Activated CD8-positive, alpha-beta memory T cell treated with anti-CD3 and anti-CD28 coated beads for 4 hours (primary cell): ENCODE results near the gene KRT16.
"Not testable (repeated sequence)": the region's sequence is repeated elsewhere in the genome, so short reads cannot be mapped to it uniquely, and the experiment has no call there.

Experiments used
- DNase-seq, 2 donors: peaks; one replicate each; pipeline ENCODE4 v3.0.0-alpha.2; 2020; ENCODE audit warnings: low read depth in 2 of 2

The KRT16 gene

DNA sequence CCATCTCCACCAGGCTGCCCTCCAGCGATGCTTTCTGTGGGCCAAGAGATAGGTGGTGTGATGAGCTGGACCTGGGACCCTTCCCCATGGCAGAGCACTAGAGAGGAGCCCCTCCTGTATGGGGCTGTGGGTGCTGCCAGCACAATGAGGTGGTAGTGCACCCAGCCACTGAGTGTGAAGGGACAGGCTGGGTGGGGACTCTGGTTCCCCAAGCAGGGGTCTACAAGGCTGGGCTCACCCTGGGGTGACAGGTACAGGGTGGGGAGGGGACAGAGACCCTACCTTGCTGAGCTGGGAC, 15.5 kb upstream of the KRT16 start:
- DNase-seq, result not testable (repeated sequence)

GRCh38 chr17:41627316-41628072, 14.9 kb upstream of the KRT16 start:
- no peak for DNase-seq

DNA sequence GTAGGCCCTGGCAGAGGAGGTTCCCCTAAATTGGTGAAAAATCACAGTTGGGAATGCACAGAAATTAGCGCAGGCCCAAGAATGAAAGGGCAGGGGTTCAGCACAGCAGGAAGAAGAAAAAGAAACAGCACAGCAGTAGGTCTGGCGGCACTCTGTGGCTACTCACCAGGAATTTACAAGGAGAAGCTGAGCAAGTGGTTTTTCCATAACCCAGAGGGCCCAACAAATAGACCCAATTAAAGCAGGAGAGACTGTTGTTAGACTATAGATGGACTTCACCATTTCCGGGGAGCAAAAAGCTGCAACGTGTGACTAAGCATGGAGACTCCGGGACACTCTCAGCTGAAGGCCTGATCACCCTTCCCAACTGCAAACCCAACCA, 14.3 kb upstream of the KRT16 start:
- DNase-seq, result not testable (repeated sequence)

DNA sequence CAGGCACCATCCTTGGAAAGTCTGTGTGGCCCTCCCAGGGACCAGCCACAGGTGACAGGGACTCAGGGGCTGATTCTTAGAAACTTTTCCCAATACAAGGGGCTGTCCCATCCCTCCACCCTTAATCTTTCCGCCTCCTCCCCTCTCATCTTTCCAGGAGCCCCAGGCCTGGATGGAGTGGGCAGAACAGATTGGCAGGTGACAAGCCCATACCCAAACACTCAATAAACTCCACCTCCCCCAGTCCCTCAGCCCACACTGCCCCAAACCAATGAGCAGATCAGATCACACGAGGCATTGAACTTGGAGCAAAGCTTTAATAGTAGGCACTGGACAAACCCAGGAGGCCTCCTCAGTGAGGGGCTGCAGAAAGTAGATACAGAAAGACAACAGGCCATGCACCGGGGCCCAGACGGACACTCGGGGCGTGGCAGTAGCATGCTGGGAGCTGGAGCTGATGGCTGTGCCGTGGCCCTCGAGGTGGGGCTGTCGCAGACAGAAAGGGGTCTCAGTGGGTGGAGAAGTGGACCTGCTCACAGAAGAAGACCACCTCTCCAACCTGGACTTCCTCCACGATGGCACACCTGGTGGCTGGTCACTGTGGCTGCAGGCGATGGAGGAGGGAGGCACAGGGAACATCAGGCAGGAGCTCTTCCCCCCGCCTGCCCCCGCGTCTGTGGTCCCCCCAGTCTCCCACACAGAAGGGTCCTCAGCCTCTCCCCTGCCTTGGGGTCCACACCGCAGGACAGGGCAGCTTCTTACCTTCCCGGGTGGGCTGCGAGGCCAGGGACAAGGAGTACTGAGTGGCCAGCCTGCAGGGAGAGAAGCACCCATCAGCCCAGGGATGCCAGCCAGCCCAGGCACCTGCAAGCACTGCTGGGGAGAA, 13.7 kb upstream of the KRT16 start:
- DNase-seq, result not testable (repeated sequence)

- no peak for DNase-seq
Measured at GRCh38 chr17:41625602-41626001, 13.0 kb upstream of the KRT16 start.

GRCh38 chr17:41624208-41625101, 11.9 kb upstream of the KRT16 start, which contains the start of gene KRT17:
Gene KRT17 (minus strand): TSS chr17:41624575. CDS start chr17:41624509, 66 bp downstream.
- DNase-seq, result no peak

DNA sequence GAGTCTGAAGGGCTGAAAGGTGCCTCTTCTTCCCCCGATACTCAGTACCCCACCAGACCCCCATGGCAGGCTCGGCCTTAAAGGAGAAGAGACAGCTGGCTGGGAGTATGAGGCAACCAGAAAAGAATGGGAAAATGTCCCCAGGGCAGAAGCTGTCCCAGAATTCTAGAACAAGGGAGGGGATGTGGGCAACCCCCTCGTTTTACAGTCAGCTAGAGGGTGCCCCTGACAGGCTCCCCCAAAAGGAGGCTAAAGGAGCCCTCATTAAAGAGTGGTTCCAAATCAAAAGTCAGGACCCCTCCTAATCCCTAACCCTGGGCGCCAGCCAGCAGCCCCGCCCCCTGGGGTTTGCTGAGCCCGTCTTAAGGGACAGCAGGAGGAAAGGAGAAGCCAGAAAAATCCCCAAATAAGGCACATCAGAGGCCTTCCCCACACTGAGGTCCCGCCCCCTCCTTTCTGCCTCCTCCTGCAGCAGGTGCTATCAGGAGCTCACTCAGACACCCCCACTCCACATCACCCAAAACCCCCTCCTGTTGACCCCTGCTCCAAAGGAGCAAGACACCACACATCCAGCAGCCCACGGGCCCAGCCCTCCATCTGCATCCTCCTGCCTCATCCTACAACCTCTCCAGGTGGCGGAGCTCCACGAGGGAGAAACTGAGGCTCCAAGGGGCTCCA, 10.8 kb upstream of the KRT16 start:
- not testable (repeated sequence) for DNase-seq

GRCh38 chr17:41622340-41623183, 10.0 kb upstream of the KRT16 start:
- DNase-seq, result not testable (repeated sequence)

DNA sequence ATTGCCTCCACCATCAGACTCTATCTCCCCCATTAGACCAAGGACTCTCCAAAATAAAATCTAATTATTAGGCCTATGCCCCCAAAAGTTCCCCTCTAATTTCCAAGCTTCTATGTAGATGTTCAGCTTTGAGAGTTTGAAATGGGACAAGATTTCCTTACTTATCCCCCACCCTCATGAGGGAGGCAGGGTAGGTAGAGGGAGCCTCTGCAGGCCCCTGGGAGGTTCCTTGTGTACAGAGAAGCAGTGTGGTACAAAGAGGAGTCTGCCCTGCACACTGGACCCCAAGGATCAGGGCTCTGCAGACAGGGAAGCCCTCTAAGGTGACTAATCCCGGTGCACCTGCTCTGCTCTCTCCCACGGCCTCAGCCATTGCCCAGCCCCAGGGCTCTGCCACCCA, 9.3 kb upstream of the KRT16 start:
- no peak for DNase-seq

DNA sequence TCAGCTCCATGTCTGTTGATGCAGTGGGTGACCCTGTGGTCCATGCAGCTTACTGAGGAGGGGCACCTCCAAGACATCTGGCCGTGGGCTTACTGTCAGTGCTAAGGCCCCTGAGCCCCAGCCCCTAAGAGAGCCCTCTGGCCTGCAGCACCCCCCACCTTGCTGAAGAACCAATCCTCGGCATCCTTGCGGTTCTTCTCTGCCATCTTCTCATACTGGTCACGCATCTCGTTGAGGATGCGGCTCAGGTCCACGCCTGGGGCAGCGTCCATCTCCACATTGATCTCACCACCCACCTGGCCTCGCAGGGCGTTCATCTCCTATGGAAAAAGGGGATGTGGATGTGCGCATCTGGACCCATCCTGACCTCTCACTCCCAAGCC, 8.9 kb upstream of the KRT16 start:
- DNase-seq, result not testable (repeated sequence)

- no peak for DNase-seq
Measured at GRCh38 chr17:41620583-41621434, 8.2 kb upstream of the KRT16 start.

GRCh38 chr17:41619927-41620582, 7.5 kb upstream of the KRT16 start:
- not testable (repeated sequence) for DNase-seq

DNA sequence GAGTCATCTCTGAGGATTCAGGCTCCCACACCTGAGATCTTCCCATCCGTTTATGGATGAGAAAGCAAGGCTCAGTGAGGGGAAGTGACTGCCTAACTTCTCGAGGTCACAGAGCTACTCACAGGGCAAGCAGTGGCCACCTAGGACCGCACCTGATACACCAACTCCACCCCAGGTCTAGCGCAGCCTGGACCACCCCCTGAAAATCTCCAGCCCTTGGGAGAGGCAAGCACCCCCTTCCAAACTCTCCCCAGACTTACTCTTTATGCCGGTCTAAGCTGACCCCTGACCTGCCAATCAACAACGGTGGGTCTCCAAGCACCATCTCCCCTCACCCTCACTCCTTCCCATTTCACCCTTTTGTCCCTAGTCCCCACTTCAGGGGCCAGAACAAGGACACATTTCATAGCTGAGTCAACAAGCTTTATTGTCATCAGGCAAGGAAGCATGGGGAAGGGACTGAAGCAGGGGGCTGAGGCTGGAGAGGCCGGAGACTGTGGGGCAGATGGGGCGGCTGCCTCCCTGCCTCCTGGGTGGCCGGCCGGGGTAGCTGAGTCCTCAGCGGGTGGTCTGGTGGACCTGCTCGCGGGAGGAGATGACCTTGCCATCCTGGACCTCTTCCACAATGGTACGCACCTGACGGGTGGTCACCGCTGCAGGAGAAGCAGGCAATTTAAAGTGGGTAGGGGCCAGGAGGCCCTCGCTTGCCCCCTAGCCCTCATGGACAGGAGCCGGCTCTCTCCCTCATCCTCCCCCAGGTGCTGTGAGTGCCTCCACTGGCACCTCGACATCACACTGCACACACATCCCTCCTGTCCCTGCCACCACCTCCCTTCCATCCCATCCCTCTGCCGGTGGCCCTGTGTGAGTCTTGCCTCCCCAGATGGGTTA, 6.7 kb upstream of the KRT16 start:
- DNase-seq, result no peak

- DNase-seq, result no peak
Measured at GRCh38 chr17:41618341-41619035, 5.9 kb upstream of the KRT16 start.

DNA sequence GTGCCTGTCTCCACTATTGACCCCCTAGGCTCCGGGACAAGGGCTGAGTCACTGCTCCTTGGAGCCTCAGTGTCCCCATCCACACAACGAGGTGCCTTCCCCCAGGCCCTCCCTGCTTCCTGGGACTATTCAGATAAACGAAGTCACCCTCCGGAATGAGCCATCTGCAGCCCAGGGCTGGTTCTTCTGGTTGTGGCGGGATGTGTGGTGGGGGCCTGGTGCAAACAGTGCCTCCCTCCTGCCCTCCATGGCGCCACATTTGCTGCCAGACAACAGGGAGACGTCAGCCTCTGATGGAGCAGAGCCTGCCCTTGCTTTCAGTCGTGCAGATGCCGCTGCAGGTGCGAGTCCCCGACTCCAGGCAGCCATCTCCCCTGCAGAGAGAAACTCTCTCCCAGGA, 5.1 kb upstream of the KRT16 start:
- no peak for DNase-seq

DNA sequence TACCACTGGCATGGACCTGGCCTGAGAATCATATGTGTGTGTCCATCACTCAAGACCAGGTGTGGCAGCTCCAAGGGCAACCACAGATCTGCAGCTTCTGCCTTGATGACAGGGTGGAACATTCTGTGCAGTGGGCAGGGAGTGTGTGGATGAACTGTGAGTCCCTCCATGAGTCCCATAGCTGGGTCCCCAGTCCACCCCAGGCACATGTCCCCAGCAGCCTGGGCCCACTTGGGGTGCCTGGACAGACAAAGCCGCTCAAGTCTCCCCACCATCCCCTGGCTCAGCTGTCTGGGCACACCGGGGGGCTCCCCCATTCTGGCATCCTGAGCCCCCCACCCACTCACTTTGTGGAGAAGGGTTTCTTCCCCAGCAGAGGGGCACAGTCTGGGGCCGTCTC, 4.6 kb upstream of the KRT16 start:
- no peak for DNase-seq

DNA sequence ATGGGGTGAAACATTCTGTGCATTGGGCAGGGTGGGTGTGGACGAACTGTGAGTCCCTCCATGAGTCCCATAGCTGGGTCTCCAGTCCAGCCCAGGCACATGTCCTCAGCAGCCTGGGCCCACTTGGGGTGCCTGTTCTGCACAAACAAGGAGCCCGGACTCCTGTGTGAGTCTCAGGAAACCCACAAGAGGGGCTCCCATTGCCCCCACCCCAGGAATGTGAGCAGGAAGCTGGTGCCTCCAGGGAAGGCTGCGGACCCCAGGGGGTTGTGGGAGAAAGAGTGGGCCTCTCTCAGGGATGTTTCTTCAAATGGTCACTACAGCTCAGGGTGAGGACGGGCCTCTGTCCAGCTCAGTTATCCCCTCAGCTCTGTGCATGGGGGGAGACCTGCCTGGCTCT, 3.9 kb upstream of the KRT16 start:
- DNase-seq, result not testable (repeated sequence)
